ENCODE results near the gene DCAF8L2.
A peak's percentile ranks its signal among the peaks of the same experiment; 100 is the strongest.
"Not testable (repeated sequence)": the region's sequence is repeated elsewhere in the genome, so short reads cannot be mapped to it uniquely, and the experiment has no call there.

The DCAF8L2 gene

GRCh38 chrX:27590044-27590443 is at the start of gene DCAF8L2:
DCAF8L2 (plus strand) TSS chrX:27590344; CDS start chrX:27746896, 156,552 bp downstream.
- H3K36me3 ChIP-seq (ENCODE audit: control insufficient read depth in 2 of 2, insufficient read depth in 2 of 2, low read length in 2 of 2): no peaks in the 10 kb centered on the region
- no peak within 1 kb of the TSS for H3K9ac ChIP-seq (ENCODE audit: low read depth in 1 of 2, low read length in 2 of 2)
- H3K4me3 ChIP-seq (ENCODE audit: low read length in 2 of 2): no peak within 1 kb of the TSS
- H3K4me1 ChIP-seq (ENCODE audit: control insufficient read depth in 2 of 2, insufficient read depth in 2 of 2, low read length in 2 of 2): no peaks in the 10 kb centered on the region
- no peak within 1 kb of the TSS for H3K27ac ChIP-seq (ENCODE audit: low read depth in 2 of 2, low read length in 2 of 2)
- no peaks in the 10 kb centered on the region for H3K9me3 ChIP-seq (ENCODE audit: control insufficient read depth in 2 of 2, low read length in 2 of 2)
- H3K27me3 ChIP-seq (ENCODE audit: control insufficient read depth in 2 of 2, insufficient read depth in 2 of 2, low read length in 2 of 2): no peaks in the 10 kb centered on the region

GRCh38 chrX:27541161-27541560 is 49.0 kb upstream of the DCAF8L2 start:
- not testable (repeated sequence) for H3K9ac ChIP-seq (ENCODE audit: low read depth in 1 of 2, low read length in 2 of 2); H3K4me1 ChIP-seq (ENCODE audit: control insufficient read depth in 2 of 2, insufficient read depth in 2 of 2, low read length in 2 of 2); H3K9me3 ChIP-seq (ENCODE audit: control insufficient read depth in 2 of 2, low read length in 2 of 2); H3K36me3 ChIP-seq (ENCODE audit: control insufficient read depth in 2 of 2, insufficient read depth in 2 of 2, low read length in 2 of 2); H3K4me3 ChIP-seq (ENCODE audit: low read length in 2 of 2); H3K27ac ChIP-seq (ENCODE audit: low read depth in 2 of 2, low read length in 2 of 2); H3K27me3 ChIP-seq (ENCODE audit: control insufficient read depth in 2 of 2, insufficient read depth in 2 of 2, low read length in 2 of 2)

- no peak overlapping the region for H3K9ac ChIP-seq (ENCODE audit: low read depth in 1 of 2, low read length in 2 of 2)
- H3K4me3 ChIP-seq (ENCODE audit: low read length in 2 of 2): no peak overlapping the region
- H3K9me3 ChIP-seq (ENCODE audit: control insufficient read depth in 2 of 2, low read length in 2 of 2): no peaks in the 10 kb centered on the region
- no peak overlapping the region for H3K27ac ChIP-seq (ENCODE audit: low read depth in 2 of 2, low read length in 2 of 2)
- H3K4me1 ChIP-seq (ENCODE audit: control insufficient read depth in 2 of 2, insufficient read depth in 2 of 2, low read length in 2 of 2): no peaks in the 10 kb centered on the region
- H3K27me3 ChIP-seq (ENCODE audit: control insufficient read depth in 2 of 2, insufficient read depth in 2 of 2, low read length in 2 of 2): no peaks in the 10 kb centered on the region
- no peaks in the 10 kb centered on the region for H3K36me3 ChIP-seq (ENCODE audit: control insufficient read depth in 2 of 2, insufficient read depth in 2 of 2, low read length in 2 of 2)
Measured at GRCh38 chrX:27548624-27549023, 41.5 kb upstream of the DCAF8L2 start.

- H3K27me3 ChIP-seq (ENCODE audit: control insufficient read depth in 2 of 2, insufficient read depth in 2 of 2, low read length in 2 of 2): no peaks in the 10 kb centered on the region
- H3K4me3 ChIP-seq (ENCODE audit: low read length in 2 of 2): no peak overlapping the region
- H3K4me1 ChIP-seq (ENCODE audit: control insufficient read depth in 2 of 2, insufficient read depth in 2 of 2, low read length in 2 of 2): no peaks in the 10 kb centered on the region
- no peaks in the 10 kb centered on the region for H3K9me3 ChIP-seq (ENCODE audit: control insufficient read depth in 2 of 2, low read length in 2 of 2)
- no peaks in the 10 kb centered on the region for H3K36me3 ChIP-seq (ENCODE audit: control insufficient read depth in 2 of 2, insufficient read depth in 2 of 2, low read length in 2 of 2)
- H3K9ac ChIP-seq (ENCODE audit: low read depth in 1 of 2, low read length in 2 of 2): no peak overlapping the region
- no peak overlapping the region for H3K27ac ChIP-seq (ENCODE audit: low read depth in 2 of 2, low read length in 2 of 2)
Measured at GRCh38 chrX:27549688-27550087, 40.5 kb upstream of the DCAF8L2 start.

GRCh38 chrX:27555514-27555913 is 34.6 kb upstream of the DCAF8L2 start:
- H3K9ac ChIP-seq (ENCODE audit: low read depth in 1 of 2, low read length in 2 of 2): no peak overlapping the region
- H3K27ac ChIP-seq (ENCODE audit: low read depth in 2 of 2, low read length in 2 of 2): no peak overlapping the region
- no peaks in the 10 kb centered on the region for H3K36me3 ChIP-seq (ENCODE audit: control insufficient read depth in 2 of 2, insufficient read depth in 2 of 2, low read length in 2 of 2)

GRCh38 chrX:27565992-27566391 is 24.2 kb upstream of the DCAF8L2 start:
- H3K9me3 ChIP-seq (ENCODE audit: control insufficient read depth in 2 of 2, low read length in 2 of 2): no peaks in the 10 kb centered on the region
- no peak overlapping the region for H3K9ac ChIP-seq (ENCODE audit: low read depth in 1 of 2, low read length in 2 of 2)
- H3K27me3 ChIP-seq (ENCODE audit: control insufficient read depth in 2 of 2, insufficient read depth in 2 of 2, low read length in 2 of 2): no peaks in the 10 kb centered on the region
- no peaks in the 10 kb centered on the region for H3K36me3 ChIP-seq (ENCODE audit: control insufficient read depth in 2 of 2, insufficient read depth in 2 of 2, low read length in 2 of 2)
- H3K4me1 ChIP-seq (ENCODE audit: control insufficient read depth in 2 of 2, insufficient read depth in 2 of 2, low read length in 2 of 2): no peaks in the 10 kb centered on the region
- H3K4me3 ChIP-seq (ENCODE audit: low read length in 2 of 2): no peak overlapping the region
- no peak overlapping the region for H3K27ac ChIP-seq (ENCODE audit: low read depth in 2 of 2, low read length in 2 of 2)

More at GRCh38 chrX:27555514-27555913, 34.6 kb upstream of the DCAF8L2 start:
- Histone ChIP-seq H3K4me3 (ENCODE audit: low read length in 2 of 2) (no peak overlapping the region), H3K9me3 (ENCODE audit: control insufficient read depth in 2 of 2, low read length in 2 of 2) (no peaks in the 10 kb centered on the region), H3K27me3 (ENCODE audit: control insufficient read depth in 2 of 2, insufficient read depth in 2 of 2, low read length in 2 of 2) (no peaks in the 10 kb centered on the region), H3K4me1 (ENCODE audit: control insufficient read depth in 2 of 2, insufficient read depth in 2 of 2, low read length in 2 of 2) (no peaks in the 10 kb centered on the region)

- H3K9me3 ChIP-seq (ENCODE audit: control insufficient read depth in 2 of 2, low read length in 2 of 2): no peaks in the 10 kb centered on the region
- peaks cover 3 to 4% of the 10 kb centered on the region in 2 donors for H3K4me1 ChIP-seq (ENCODE audit: control insufficient read depth in 2 of 2, insufficient read depth in 2 of 2, low read length in 2 of 2)
- H3K27ac ChIP-seq (ENCODE audit: low read depth in 2 of 2, low read length in 2 of 2): peak overlapping the region in 1 of 2 donors; percentile 2
- no peak overlapping the region for H3K9ac ChIP-seq (ENCODE audit: low read depth in 1 of 2, low read length in 2 of 2)
- no peaks in the 10 kb centered on the region for H3K36me3 ChIP-seq (ENCODE audit: control insufficient read depth in 2 of 2, insufficient read depth in 2 of 2, low read length in 2 of 2)
- H3K27me3 ChIP-seq (ENCODE audit: control insufficient read depth in 2 of 2, insufficient read depth in 2 of 2, low read length in 2 of 2): no peaks in the 10 kb centered on the region
- no peak overlapping the region for H3K4me3 ChIP-seq (ENCODE audit: low read length in 2 of 2)
Measured at GRCh38 chrX:27571164-27571563, 19.0 kb upstream of the DCAF8L2 start.

GRCh38 chrX:27575565-27575964 is 14.6 kb upstream of the DCAF8L2 start:
- peaks cover 3 to 4% of the 10 kb centered on the region in 2 donors for H3K4me1 ChIP-seq (ENCODE audit: control insufficient read depth in 2 of 2, insufficient read depth in 2 of 2, low read length in 2 of 2)
- H3K4me3 ChIP-seq (ENCODE audit: low read length in 2 of 2): no peak overlapping the region
- H3K9ac ChIP-seq (ENCODE audit: low read depth in 1 of 2, low read length in 2 of 2): no peak overlapping the region
- H3K36me3 ChIP-seq (ENCODE audit: control insufficient read depth in 2 of 2, insufficient read depth in 2 of 2, low read length in 2 of 2): no peaks in the 10 kb centered on the region
- no peak overlapping the region for H3K27ac ChIP-seq (ENCODE audit: low read depth in 2 of 2, low read length in 2 of 2)
- no peaks in the 10 kb centered on the region for H3K27me3 ChIP-seq (ENCODE audit: control insufficient read depth in 2 of 2, insufficient read depth in 2 of 2, low read length in 2 of 2)
- no peaks in the 10 kb centered on the region for H3K9me3 ChIP-seq (ENCODE audit: control insufficient read depth in 2 of 2, low read length in 2 of 2)

- Histone ChIP-seq H3K9ac (ENCODE audit: low read depth in 1 of 2, low read length in 2 of 2) (no peak overlapping the region), H3K4me3 (ENCODE audit: low read length in 2 of 2) (no peak overlapping the region), H3K9me3 (ENCODE audit: control insufficient read depth in 2 of 2, low read length in 2 of 2) (no peaks in the 10 kb centered on the region), H3K27me3 (ENCODE audit: control insufficient read depth in 2 of 2, insufficient read depth in 2 of 2, low read length in 2 of 2) (no peaks in the 10 kb centered on the region), H3K36me3 (ENCODE audit: control insufficient read depth in 2 of 2, insufficient read depth in 2 of 2, low read length in 2 of 2) (no peaks in the 10 kb centered on the region), H3K27ac (ENCODE audit: low read depth in 2 of 2, low read length in 2 of 2) (no peak overlapping the region), H3K4me1 (ENCODE audit: control insufficient read depth in 2 of 2, insufficient read depth in 2 of 2, low read length in 2 of 2) (no peaks in the 10 kb centered on the region)
Measured at GRCh38 chrX:27583976-27584375, 6.2 kb upstream of the DCAF8L2 start.

- Histone ChIP-seq H3K27ac (ENCODE audit: low read depth in 2 of 2, low read length in 2 of 2) (no peak overlapping the region), H3K27me3 (ENCODE audit: control insufficient read depth in 2 of 2, insufficient read depth in 2 of 2, low read length in 2 of 2) (no peaks in the 10 kb centered on the region), H3K9ac (ENCODE audit: low read depth in 1 of 2, low read length in 2 of 2) (no peak overlapping the region), H3K36me3 (ENCODE audit: control insufficient read depth in 2 of 2, insufficient read depth in 2 of 2, low read length in 2 of 2) (no peaks in the 10 kb centered on the region), H3K9me3 (ENCODE audit: control insufficient read depth in 2 of 2, low read length in 2 of 2) (no peaks in the 10 kb centered on the region), H3K4me3 (ENCODE audit: low read length in 2 of 2) (no peak overlapping the region), H3K4me1 (ENCODE audit: control insufficient read depth in 2 of 2, insufficient read depth in 2 of 2, low read length in 2 of 2) (no peaks in the 10 kb centered on the region)
Measured at GRCh38 chrX:27591938-27592337, 1.8 kb downstream of the DCAF8L2 start.

GRCh38 chrX:27597508-27597907 is 7.4 kb downstream of the DCAF8L2 start:
- Histone ChIP-seq H3K9me3 (ENCODE audit: control insufficient read depth in 2 of 2, low read length in 2 of 2) (no peaks in the 10 kb centered on the region), H3K4me3 (ENCODE audit: low read length in 2 of 2) (no peak overlapping the region), H3K4me1 (ENCODE audit: control insufficient read depth in 2 of 2, insufficient read depth in 2 of 2, low read length in 2 of 2) (no peaks in the 10 kb centered on the region), H3K27me3 (ENCODE audit: control insufficient read depth in 2 of 2, insufficient read depth in 2 of 2, low read length in 2 of 2) (no peaks in the 10 kb centered on the region), H3K36me3 (ENCODE audit: control insufficient read depth in 2 of 2, insufficient read depth in 2 of 2, low read length in 2 of 2) (no peaks in the 10 kb centered on the region), H3K27ac (ENCODE audit: low read depth in 2 of 2, low read length in 2 of 2) (no peak overlapping the region), H3K9ac (ENCODE audit: low read depth in 1 of 2, low read length in 2 of 2) (no peak overlapping the region)

Data from mucosa of rectum (tissue), 2 donors.